Kidney tubule cell (primary cell): ENCODE results near the gene BPI.
"Not testable (repeated sequence)": the region's sequence is repeated elsewhere in the genome, so short reads cannot be mapped to it uniquely, and the experiment has no call there.

Experiments
- DNase-seq: peaks from one replicate; pipeline ENCODE4 v3.0.0-alpha.2; 2018; ENCODE audit warnings: low spot score

Gene BPI

DNA sequence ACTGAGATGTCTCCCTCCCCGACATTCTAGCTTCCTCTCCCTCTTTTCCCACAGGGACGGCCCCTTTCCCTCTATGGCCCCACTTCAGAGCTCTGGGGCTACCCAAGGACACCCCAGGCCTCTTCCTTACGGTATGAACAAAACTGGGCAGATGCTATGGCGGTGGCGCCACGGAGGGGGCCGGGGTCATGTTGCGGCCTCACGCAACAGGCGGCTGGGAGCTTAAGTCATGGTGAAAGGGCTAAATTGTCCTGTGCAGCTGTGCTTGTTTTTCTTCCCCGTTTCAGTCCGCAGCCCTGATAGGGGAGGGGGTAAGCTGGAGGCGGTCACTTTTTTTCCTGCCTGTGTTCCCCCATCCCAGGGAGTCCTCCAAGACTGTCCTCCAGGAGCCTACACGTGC is 25.8 kb upstream of the BPI start:
- no peak for DNase-seq

- DNase-seq = no peak
Observed at GRCh38 chr20:38278763-38279162, 25.2 kb upstream of the BPI start.

DNA sequence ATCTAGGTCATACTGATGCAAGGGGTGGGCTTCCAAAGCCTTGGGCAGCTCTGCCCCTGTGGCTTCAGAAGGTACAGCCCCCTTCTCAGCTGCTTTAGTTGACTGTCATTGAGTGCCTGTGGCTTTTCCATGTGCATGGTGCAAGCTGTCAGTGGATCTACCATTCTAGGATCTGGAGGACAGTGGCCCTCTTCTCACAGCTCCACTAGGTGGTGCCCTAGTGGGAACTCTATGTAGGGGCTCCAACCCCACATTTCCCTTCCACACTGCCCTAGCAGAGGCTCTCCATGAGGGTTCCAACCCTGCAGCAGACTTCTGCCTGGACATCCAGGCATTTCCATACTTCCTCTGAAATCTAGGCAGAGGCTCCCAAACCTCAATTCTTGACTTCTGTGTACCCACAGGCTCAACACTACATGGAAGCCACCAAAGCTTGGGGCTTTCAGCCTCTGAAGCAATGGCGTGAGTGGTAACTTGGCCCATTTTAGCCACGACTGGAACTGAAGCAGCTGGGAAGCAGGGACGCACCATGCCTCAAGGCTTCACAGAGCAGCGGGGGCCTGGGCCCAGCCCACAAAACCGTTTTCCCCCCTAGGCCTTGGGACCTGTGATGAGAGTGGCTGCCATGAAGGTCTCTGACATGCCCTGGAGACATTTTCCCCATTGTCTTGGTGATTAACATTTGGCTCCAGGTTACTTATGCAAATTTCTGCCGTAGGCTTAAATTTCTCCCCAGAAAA is 22.6 kb upstream of the BPI start:
- DNase-seq = not testable (repeated sequence)

DNA sequence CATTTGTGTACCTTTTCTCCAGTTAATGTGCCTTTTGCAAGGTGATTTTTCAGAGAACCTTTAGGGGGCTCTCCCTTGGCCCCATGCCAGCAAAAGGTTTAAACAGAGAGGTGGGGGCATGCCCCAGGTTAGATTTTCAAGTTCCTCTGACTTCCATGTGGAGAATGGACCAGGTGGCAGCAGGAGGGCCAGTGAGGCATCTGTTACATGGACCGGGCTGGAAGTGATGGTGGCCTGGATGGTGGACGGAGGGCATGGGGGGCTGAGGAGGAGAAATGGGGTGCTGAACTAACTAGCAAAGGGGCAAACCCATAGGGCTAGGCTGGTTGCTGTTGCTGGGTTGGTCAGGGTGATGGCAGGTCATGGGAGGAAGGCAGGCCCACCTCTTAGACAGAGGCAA is 20.7 kb upstream of the BPI start:
- DNase-seq = no peak

GRCh38 chr20:38284066-38284650 is 19.8 kb upstream of the BPI start:
- not testable (repeated sequence) for DNase-seq

GRCh38 chr20:38284893-38285444 is 19.0 kb upstream of the BPI start:
- DNase-seq = no peak

GRCh38 chr20:38286586-38287531 is 17.1 kb upstream of the BPI start:
- DNase-seq = no peak

DNA sequence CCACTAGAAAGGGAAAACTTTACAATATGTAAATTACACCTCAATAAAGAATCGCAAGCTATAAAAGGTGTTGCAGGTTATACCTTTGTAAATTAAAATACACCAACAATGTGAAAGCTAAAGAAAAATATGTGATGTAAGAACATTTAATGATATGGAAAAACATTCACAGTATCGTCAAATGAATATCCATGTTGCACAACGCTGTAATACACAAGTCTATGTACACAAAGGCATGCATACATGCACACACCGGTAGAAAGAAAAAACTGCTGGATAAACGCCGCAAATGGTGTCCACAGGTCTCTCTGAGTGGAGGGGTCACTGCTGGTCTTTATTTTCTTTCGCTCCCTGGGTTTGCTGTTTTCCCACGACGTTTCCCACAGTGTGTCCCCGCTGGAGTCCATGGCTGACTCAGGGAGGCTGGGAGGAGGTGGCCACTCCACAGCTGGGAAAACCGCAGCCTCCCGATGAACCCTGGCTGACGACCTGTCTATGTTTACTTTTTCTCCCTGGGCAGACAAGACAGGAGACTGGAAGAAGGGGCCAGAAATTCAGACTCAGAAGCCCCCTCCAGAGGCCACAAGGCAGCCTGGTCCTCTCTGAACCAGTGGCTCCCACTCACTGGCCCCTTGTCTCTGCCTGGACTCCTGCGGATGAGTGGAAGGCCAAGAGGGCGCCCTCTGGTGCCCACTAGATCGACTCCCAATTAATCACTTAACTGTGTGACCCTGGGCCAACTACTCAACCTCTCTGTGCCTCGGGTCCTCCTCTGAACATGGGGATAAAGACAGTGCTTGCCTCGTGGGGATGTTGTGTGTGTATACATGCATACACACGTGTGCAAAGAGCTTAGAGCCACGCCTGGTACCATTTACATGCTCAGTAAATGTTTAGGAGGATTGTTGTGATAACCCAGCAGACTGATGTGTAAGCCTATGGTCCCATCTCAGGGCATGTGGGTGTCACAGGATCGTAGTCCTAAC is 12.8 kb upstream of the BPI start:
- peak; percentile 63 for DNase-seq

GRCh38 chr20:38291966-38292365 is 12.0 kb upstream of the BPI start:
- DNase-seq = no peak

- DNase-seq = no peak
Observed at GRCh38 chr20:38293491-38294065, 10.4 kb upstream of the BPI start.

GRCh38 chr20:38294076-38294591 is 9.8 kb upstream of the BPI start:
- DNase-seq = no peak

DNA sequence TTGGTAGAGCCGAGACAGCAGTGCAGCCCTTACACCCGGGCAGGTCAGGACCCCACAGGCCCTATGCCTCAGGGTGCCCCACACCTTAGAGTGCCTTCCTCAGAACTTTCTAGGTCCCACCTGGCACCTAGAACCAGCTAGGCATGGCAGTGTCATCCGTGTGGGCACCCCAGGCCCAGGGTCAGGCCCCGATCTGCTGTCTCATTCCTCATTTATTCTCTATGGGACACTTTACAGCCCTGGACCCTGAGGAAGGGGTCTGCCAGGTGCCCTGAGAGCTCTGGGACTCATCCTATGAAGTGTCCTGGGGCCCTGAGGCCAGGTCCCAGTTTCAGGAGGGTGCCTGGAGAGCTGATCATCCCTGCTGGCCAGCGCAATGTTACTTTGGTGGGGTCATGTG is 8.1 kb upstream of the BPI start:
- no peak for DNase-seq

DNA sequence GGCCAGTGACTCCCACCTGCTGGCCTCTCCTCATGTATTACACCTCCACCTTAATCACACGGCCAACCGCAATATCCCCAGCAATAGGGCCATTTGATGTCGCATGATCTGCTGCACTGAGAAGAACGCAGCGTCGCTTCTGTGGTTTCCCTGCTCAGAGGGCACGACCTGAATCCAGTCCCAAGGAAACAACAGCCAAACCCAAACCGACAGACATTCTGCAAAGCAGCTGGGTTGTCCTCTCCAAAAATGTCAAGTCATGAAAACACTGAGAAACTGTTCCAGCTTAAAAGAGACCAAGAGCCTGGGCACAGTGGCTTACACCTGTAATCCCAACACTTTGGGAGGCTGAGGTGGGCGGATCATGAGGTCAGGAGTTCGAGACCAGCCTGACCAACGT is 7.5 kb upstream of the BPI start:
- DNase-seq = no peak

- no peak for DNase-seq
Observed at GRCh38 chr20:38297916-38298674, 5.9 kb upstream of the BPI start.

DNA sequence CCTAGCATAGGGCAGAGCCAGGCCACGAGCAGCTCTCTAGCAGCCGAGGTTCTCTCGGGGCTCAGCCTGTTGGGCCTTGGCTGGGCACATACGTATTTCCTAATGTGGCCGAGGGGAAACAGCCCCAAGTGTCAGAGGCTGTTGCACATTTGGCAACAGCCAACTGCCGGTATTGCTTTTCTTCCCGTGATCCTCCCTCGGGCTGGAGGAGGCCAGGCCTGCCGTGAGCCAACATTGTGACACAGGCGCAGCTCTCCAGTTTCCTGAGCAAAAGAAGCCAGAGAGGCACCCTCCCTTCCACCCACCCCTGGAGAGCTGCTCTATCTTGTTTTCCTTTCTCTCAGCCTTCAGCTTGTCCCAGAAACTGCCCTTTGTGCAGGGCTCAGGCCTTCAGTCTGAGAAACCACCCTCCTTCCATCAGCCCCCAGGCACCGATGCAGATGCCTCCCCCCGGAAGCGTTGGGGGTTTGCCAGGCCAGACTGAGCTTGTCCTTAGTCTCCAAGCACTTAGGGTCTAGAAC is 5.1 kb upstream of the BPI start:
- no peak for DNase-seq

DNA sequence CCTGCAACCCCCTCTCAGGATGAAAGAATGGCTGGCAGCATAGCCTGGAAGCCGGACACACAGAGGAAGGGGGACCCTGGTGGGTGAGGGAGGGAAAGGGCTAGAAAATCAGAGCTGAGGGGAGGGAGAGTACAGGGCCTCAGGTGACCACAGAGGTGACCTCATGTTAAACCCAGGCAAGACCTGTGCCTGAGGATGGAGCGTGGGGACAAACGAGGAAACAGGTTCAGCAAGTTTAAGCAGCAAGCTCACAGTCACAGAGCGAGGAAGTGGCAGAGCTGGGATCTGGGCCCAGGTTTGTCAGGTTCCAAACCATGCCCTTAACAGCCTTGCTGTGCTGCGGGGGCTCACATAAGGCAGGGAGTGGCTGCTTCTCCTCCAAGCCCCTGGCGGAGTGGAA is 4.0 kb upstream of the BPI start:
- peak; percentile 27 for DNase-seq

GRCh38 chr20:38300438-38300837 is 3.5 kb upstream of the BPI start:
- DNase-seq = no peak

DNA sequence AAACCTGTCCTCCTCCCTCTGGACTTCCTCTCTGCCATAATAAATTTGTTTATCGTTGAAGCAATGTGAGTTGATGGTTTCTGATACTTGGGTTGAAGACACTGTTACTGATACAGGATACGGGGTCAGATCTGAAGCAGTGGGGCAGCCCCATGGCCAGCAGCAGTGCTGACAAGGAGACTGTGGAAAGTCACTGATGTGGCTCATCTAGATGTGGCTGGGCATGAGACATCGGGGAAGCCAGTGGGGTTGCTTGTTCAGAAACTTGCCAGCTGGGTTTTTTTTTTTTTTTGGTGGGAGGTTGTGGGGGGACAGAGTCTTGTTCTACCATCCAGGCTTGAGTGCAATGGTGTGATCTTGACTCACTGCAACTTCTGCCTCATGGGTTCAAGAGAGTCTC is 2.6 kb upstream of the BPI start:
- DNase-seq = no peak

DNA sequence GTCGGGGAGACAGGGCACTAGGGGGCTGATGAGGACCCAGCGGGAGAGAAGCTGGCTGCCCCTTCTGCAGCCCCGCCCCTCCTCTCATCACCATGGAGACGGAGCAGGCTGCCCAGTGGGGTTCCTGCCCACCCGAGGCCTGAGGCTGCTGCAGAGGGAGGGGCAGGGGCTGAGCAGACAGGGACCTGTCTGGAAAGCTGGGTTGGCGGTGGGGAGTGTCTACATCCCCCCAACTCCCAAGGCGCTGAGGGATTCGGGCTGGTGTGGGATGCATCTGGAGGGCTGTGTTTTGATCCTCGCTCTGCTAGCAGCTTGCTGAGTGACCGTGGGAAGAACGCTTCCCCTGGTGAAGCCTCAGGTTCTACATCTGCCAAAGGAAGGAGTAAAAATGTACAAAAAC is 1.2 kb upstream of the BPI start:
- no peak for DNase-seq
